ENCODE results near the gene ZSWIM4.

DNA sequence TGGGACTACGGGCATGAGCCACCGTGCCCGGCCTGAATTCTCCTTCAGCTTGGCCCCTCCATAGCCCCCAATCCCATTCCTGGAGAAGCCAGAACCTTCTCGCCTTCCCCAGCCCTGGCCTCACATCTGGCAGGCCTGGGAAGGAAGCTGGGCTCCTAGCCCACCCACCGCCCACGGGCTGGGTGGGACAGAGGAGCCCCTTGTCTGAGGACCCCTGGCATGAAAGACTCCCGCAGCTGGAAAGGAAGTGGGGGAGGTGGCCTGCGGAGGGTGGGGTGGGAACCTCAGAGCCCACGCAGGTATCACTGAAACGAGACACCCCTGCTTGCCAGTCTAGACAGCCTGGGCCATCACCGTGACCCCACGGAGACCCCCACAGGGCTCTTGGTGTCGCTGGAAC lies 74.0 kb downstream of the ZSWIM4 start:
- no peak for TF ChIP-seq EP300 (IDR thresholded peaks at IDR 0.05; ENCODE audit: borderline replicate concordance in 1 of 2, low read depth in 1 of 2, low read length in 1 of 2)
- TF ChIP-seq, protein P1, sequence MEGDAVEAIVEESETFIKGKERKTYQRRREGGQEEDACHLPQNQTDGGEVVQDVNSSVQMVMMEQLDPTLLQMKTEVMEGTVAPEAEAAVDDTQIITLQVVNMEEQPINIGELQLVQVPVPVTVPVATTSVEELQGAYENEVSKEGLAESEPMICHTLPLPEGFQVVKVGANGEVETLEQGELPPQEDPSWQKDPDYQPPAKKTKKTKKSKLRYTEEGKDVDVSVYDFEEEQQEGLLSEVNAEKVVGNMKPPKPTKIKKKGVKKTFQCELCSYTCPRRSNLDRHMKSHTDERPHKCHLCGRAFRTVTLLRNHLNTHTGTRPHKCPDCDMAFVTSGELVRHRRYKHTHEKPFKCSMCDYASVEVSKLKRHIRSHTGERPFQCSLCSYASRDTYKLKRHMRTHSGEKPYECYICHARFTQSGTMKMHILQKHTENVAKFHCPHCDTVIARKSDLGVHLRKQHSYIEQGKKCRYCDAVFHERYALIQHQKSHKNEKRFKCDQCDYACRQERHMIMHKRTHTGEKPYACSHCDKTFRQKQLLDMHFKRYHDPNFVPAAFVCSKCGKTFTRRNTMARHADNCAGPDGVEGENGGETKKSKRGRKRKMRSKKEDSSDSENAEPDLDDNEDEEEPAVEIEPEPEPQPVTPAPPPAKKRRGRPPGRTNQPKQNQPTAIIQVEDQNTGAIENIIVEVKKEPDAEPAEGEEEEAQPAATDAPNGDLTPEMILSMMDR (IDR thresholded peaks at IDR 0.05), result no peak
- TF ChIP-seq POLR2AphosphoS5 (IDR thresholded peaks at IDR 0.05; ENCODE audit: low read depth, low read length), result no peak
- TF ChIP-seq MEF2A (IDR thresholded peaks at IDR 0.05; ENCODE audit: borderline replicate concordance, low read depth), result no peak
- no peak for TF ChIP-seq RAD21 (IDR thresholded peaks at IDR 0.05; ENCODE audit: low read length)
- no peak for TF ChIP-seq YY1 (IDR thresholded peaks at IDR 0.05; ENCODE audit: low read depth)
- no peak for TF ChIP-seq EZH2phosphoT487 (IDR thresholded peaks at IDR 0.05; ENCODE audit: borderline replicate concordance, low read depth)
- no peak for TF ChIP-seq NFIC (IDR thresholded peaks at IDR 0.05; ENCODE audit: borderline replicate concordance)
- TF ChIP-seq FOXJ3 (CRISPR knock-in tag; IDR thresholded peaks at IDR 0.05), result no peak

All from SK-N-SH (cell line).